GM12878 (cell line): ENCODE data around the gene CTSE. TPM values are rescaled to one million over a fixed set of nuclear protein-coding genes. Genes with fewer than 3 reads are reported as not detected.

Experiments used
- ATAC-seq: fragments of 200-7000 bp; cut with Tn5 transposase; 3 replicates; pipeline ENCODE4 v1.9.1; 2020; ENCODE audit warnings: mild to moderate bottlenecking, moderate library complexity
- BruUV-seq: library from RNA; stranded (reverse); fragments of 400-500 nt; replicated peaks from 2 replicates; lab custom pipeline; 2021; lab: Mats Ljungman, UMichigan
- CTCF ChIA-PET: fragments of 300-600 bp; sonication (Branson Sonifier 250); formaldehyde crosslinking; extraction: SDS; loops from one replicate; lab custom pipeline; 2021; ENCODE audit warnings: inconsistent platforms; lab: Yijun Ruan, JAX
- POLR2A ChIA-PET: fragments of 350-600 bp; formaldehyde crosslinking; extraction: SDS; loops from one replicate; lab custom pipeline; 2021; ENCODE audit warnings: inconsistent platforms; lab: Charles Lee
- RAD21 ChIA-PET: fragments of 300-600 bp; sonication (Branson Sonifier 250); formaldehyde crosslinking; loops from one replicate; lab custom pipeline; 2023; ENCODE audit warnings: antibody characterized with exemption; ENCODE audit not compliant: unreplicated experiment; lab: Charles Lee
- SMC1A ChIA-PET: fragments of 300-600 bp; sonication (Branson Sonifier 250); formaldehyde crosslinking; loops from one replicate; lab custom pipeline; 2023; ENCODE audit not compliant: unreplicated experiment, uncharacterized antibody; lab: Charles Lee
- DNase-seq: peaks from one replicate; pipeline ENCODE4 v3.0.0-alpha.2; 2011; ENCODE audit warnings: low read depth, low spot score
- FAIRE-seq: peaks from 3 replicates; lab custom pipeline; 2011; peaks lifted over from hg19 to GRCh38; lab: Jason Lieb, UNC
- H2AFZ ChIP-seq: 2 replicates; pipeline ENCODE4 v1.6.0; 2011; ENCODE audit warnings: low read depth, low read length, control low read depth; ENCODE audit not compliant: control insufficient read depth
- H3K27ac ChIP-seq: 2 replicates; pipeline ENCODE4 v1.5.1; 2011; ENCODE audit warnings: control low read depth; ENCODE audit not compliant: control insufficient read depth, insufficient read depth
- H3K27me3 ChIP-seq, 2 experiments: replicated peaks in 1 of 2; 2 replicates each; pipeline versions ENCODE4 v1.6.0 to v1.6.1; 2011; ENCODE audit warnings: low read length in 1 of 2; ENCODE audit not compliant: control insufficient read depth in 2 of 2, insufficient read depth in 2 of 2
- H3K36me3 ChIP-seq, 2 experiments: 2 replicates each; pipeline ENCODE4 v1.5.1; 2011; ENCODE audit warnings: low read length in 1 of 2; ENCODE audit not compliant: control insufficient read depth in 2 of 2, insufficient read depth in 2 of 2
- H3K4me1 ChIP-seq: 2 replicates; pipeline ENCODE4 v1.6.1; 2011; ENCODE audit warnings: mild to moderate bottlenecking, low read length, moderate library complexity, mixed read lengths; ENCODE audit not compliant: control insufficient read depth, insufficient read depth
- H3K4me2 ChIP-seq: 2 replicates; pipeline ENCODE4 v1.6.0; 2011; ENCODE audit warnings: control low read depth; ENCODE audit not compliant: control insufficient read depth, insufficient read depth
- H3K4me3 ChIP-seq: fragments of 200-600 bp; sonication (generic); 2 replicates; pipeline ENCODE4 v1.5.1; 2016
- H3K79me2 ChIP-seq: 2 replicates; pipeline ENCODE4 v1.6.0; 2011; ENCODE audit warnings: low read length; ENCODE audit not compliant: control insufficient read depth, insufficient read depth
- H3K9ac ChIP-seq: 2 replicates; pipeline ENCODE4 v1.8.0; 2011; ENCODE audit warnings: low read length, control low read depth, mixed read lengths; ENCODE audit not compliant: control insufficient read depth, insufficient read depth
- H3K9me3 ChIP-seq: replicated peaks from 3 replicates; pipeline ENCODE4 v1.5.1; 2011; ENCODE audit warnings: mild to moderate bottlenecking, low read length; ENCODE audit not compliant: control insufficient read depth, insufficient read depth
- H4K20me1 ChIP-seq: 2 replicates; pipeline ENCODE4 v1.6.0; 2011; ENCODE audit not compliant: control insufficient read depth, insufficient read depth
- ATF7 ChIP-seq: fragments of 450-650 bp; IDR thresholded peaks from 2 replicates; pipeline ENCODE4 v1.6.1; 2016; ENCODE audit warnings: low read depth, mild to moderate bottlenecking
- BACH1 ChIP-seq: fragments of 450-650 bp; IDR thresholded peaks from 2 replicates; pipeline ENCODE4 v1.6.1; 2017; ENCODE audit warnings: mild to moderate bottlenecking, borderline replicate concordance
- SRF ChIP-seq, 2 experiments: IDR thresholded peaks; 2 replicates each; pipeline ENCODE4 v1.6.1; 2011; ENCODE audit warnings: low read depth in 2 of 2, low read length in 2 of 2, mild to moderate bottlenecking in 1 of 2, moderate library complexity in 1 of 2
- ZNF384 ChIP-seq: IDR thresholded peaks from 2 replicates; pipeline ENCODE4 v1.6.1; 2012; ENCODE audit warnings: low read depth, mild to moderate bottlenecking, low read length, improper control_type of control experiment, borderline replicate concordance
- WGBS: methylation state at CpG from one replicate; pipeline ENCODE4 v1.1.6; 2016; ENCODE audit warnings: low lambda C conversion rate; ENCODE audit not compliant: insufficient replicate concordance, insufficient coverage; ENCODE audit errors: missing lambda C conversion rate; 5-methylcytosine and 5-hydroxymethylcytosine counted together
- in situ Hi-C: fragments of 300-500 bp; cut with MboI; formaldehyde crosslinking; loops from 9 replicates; pipeline ENCODE4 v1.14.3; 2018; ENCODE audit warnings: mixed read lengths
- intact Hi-C: fragments of 100-400 bp; cut with micrococcal nuclease; formaldehyde crosslinking; loops from one replicate; pipeline ENCODE4 v1.14.2; 2022; ENCODE audit not compliant: unreplicated experiment
- polyA plus RNA-seq, 11 experiments: library from polyadenylated mRNA; depleted of rRNA in 4 of 11; unstranded in 6 of 11; stranded (reverse) in 5 of 11; fragments of >200 nt; fragmentation: Nextera tagmentation in 4 of 11; fragmentation: Illumina TruSeq in 1 of 11; extraction: Ambion mirVana in 4 of 11; extraction: Trizol in 1 of 11; gene quantifications; 1 replicate in 1 of 11; 2 replicates in 10 of 11; pipeline versions ENCODE4 v1.2.1 to v1.2.3, GENCODE V29; 2011 to 2016; ENCODE audit warnings: inconsistent platforms in 2 of 11, missing spikeins in 2 of 11, low read depth in 1 of 11
- total RNA-seq, 4 experiments: library from RNA; depleted of rRNA in 3 of 4; stranded (reverse); fragments of >200 nt in 3 of 4; fragmentation: Illumina TruSeq in 1 of 4; extraction: Trizol in 1 of 4; gene quantifications; 2 replicates each; pipeline versions ENCODE4 v1.2.1 to v1.2.3, GENCODE V29; 2013 to 2021

The CTSE gene
- total and polyA plus RNA-seq, 10 of the 15 experiments (the other 5 are each of a cell fraction or from before 2014, with no cell fraction given), result 0.26 TPM; not detected in 9

DNA sequence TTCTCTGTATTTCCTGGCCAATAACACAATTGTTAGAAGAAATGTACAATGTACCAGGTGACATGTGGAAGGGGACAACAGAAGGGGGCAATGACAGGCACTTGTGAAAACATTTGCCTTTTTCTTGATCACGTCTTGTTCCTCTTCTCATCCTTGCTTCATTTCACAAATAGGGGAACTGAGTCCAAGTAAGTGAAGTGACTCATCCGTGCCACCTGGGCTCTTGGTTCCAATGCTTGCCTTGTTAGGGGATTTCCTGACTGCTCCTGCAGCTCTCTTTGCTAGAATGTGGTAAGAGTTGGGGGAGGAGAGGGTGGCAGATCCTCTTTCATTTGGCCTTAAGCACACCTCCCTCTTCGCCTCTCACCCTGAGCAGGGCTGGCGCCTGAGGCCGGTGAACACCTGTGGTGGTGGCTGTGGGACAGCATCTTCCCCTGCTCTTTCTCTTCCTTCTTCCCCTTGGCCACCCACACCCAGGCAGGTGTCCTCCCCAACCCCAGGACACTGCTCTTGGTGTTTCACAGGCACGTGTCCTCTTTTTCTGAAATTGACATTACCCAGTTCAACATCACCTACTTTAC is 27.1 kb upstream of the CTSE start (continued):
- TF ChIP-seq ZNF384, result no peak
- peak; percentile 94 for TF ChIP-seq BACH1

DNA sequence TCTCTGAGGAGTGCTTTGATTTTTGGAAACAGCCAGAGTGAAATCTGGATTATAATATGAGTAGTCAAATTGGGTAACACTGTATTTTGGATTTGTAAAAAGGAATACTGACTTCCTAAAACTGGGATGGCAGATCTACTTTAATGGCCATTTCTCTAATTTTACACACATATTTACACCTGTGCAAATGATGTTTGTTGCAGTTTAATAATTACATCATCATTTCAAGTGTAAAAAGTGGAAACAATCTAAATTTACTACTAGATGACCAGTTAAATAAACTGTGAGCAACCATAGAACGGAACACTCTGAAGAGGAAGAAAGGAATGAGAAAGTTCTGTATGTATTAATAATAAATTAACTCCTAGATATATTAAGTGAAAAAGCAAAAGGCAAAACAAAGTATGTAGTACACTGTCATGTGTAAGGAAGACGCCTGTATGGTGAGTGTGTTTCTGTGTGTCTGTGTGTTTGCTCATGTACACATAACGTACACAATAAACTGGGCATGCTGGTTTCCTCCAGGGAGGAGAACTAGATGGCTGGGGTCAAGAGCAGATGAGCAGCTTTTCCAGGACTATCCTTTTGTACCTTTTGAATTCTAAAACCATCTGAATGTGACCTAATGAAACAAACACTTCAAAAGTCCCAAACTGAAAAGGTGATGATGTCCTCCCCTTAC is 26.4 kb upstream of the CTSE start:
- H3K9ac ChIP-seq, result peak overlapping the region; percentile 41
- peak overlapping the region; percentile 91 for H3K27ac ChIP-seq
- no TSS peak for BruUV-seq
- ChIA-PET SMC1A (interaction anchor here (0.5 to 1.7 kb wide), 3 partner anchors 15 to 741 kb away, joined by 3 to 6 read pairs (median 3); no protein-coding TSS in a partner anchor), POLR2A (interaction anchor here (0.5 to 0.6 kb wide), 3 partner anchors 10 to 333 kb away, joined by 4 read pairs; no protein-coding TSS in a partner anchor), CTCF (interaction anchor here (1.0 to 2.7 kb wide), 2 partner anchors 19 to 72 kb away, joined by 5 to 18 read pairs; no protein-coding TSS in a partner anchor), RAD21 (interaction anchor here (1.2 to 2.4 kb wide), 2 partner anchors 13 to 379 kb away, joined by 3 to 13 read pairs; no protein-coding TSS in a partner anchor)
- peaks cover 53% of the 10 kb centered on the region for H3K4me1 ChIP-seq
- H4K20me1 ChIP-seq, result no peaks in the 10 kb centered on the region
- peak overlapping the region; percentile 75 for H3K4me2 ChIP-seq
- no peak for ATAC-seq
- peaks cover 0 to 3% of the 10 kb centered on the region in 2 experiments; a peak in 3 of 4 replicates for H3K36me3 ChIP-seq
- 25% methylated on average over 3 of the region's 3 CpGs for WGBS
- in situ Hi-C loops (loop anchor here (5.0 to 10.0 kb wide), 2 partner anchors 735 to 768 kb away; no protein-coding TSS in a partner anchor), intact Hi-C loops (loop anchor here (1.0 to 10.0 kb wide), 3 partner anchors 8 to 1535 kb away; partner anchors contain the start of genes ELK4 and MDM4)
- no peak overlapping the region for H3K4me3 ChIP-seq
- DNase-seq, result no peak
- peaks cover 25% of the 10 kb centered on the region for H3K79me2 ChIP-seq
- no peak for FAIRE-seq
- no peaks in the 10 kb centered on the region for H3K27me3 ChIP-seq
- TF ChIP-seq SRF (IDR thresholded peaks at IDR 0.05; ENCODE audit: low read depth in 2 of 2, low read length in 2 of 2) (no peak), ATF7 (peak; percentile 20; the same call in 1 of the 2 replicates)
- H2AFZ ChIP-seq, result no peak overlapping the region
- no peaks in the 10 kb centered on the region for H3K9me3 ChIP-seq
